Measurements from ENCODE around the gene CHD6. TPM values are rescaled to one million over a fixed set of nuclear protein-coding genes. Genes with fewer than 3 reads are reported as not detected.

CHD6 gene
- total and polyA plus RNA-seq, 2 of the 13 experiments (the other 11 are each of a cell fraction or from before 2014, with no cell fraction given) = 14.4 to 52.0 TPM

DNA sequence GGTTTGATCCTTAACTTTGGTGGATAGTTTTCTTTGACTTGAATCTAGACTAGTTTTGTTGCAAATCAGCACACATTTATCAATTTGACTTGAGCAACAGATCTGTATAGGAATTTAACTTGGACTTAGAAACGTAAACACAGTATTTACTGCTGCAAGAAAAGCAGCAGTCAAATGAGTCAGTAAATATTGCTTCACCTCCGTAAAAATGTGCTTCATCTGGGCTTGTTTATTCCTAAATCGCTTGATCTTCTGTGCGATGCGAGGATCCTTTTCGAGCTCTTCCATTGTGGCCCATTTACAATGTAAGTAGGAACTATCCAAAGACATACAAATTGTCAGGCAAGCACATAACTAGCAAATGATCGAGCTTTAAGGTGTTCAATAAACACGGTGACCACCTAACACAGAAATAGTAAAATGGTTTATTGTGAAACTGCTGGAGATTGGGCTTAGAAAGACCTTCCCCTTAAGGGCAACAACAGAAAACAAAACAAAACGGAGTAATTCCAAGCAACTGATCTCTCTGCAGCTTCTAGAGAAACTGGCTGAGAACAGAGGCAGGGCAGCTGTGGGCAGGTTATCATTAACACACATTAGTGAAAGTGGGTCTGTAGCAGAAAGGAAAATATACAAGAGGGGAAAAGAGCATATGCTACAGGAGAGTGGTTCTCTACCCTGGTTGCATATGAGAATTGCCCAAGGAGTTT, 120.8 kb downstream of the CHD6 start (continued):
- TF ChIP-seq, protein P1, sequence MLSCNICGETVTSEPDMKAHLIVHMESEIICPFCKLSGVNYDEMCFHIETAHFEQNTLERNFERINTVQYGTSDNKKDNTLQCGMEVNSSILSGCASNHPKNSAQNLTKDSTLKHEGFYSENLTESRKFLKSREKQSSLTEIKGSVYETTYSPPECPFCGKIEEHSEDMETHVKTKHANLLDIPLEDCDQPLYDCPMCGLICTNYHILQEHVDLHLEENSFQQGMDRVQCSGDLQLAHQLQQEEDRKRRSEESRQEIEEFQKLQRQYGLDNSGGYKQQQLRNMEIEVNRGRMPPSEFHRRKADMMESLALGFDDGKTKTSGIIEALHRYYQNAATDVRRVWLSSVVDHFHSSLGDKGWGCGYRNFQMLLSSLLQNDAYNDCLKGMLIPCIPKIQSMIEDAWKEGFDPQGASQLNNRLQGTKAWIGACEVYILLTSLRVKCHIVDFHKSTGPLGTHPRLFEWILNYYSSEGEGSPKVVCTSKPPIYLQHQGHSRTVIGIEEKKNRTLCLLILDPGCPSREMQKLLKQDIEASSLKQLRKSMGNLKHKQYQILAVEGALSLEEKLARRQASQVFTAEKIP (CRISPR knock-in tag; IDR thresholded peaks at IDR 0.05; ENCODE audit: borderline replicate concordance) = no peak
- TF ChIP-seq ZNF792 (CRISPR knock-in tag; IDR thresholded peaks at IDR 0.05) (peak; percentile 84; the same call in 1 of the 2 replicates), ZNF501 (CRISPR knock-in tag; IDR thresholded peaks at IDR 0.05) (no peak), NONO (IDR thresholded peaks at IDR 0.05) (no peak), NONO (CRISPR knock-in tag; conservative IDR thresholded peaks at IDR 0.05) (peak; percentile 51; the same call in 1 of the 2 replicates), TCF12 (IDR thresholded peaks at IDR 0.05) (no peak), TCF12 (CRISPR knock-in tag; IDR thresholded peaks at IDR 0.05) (no peak), NCOR1 (IDR thresholded peaks at IDR 0.05; ENCODE audit: borderline replicate concordance, low read length) (peak; percentile 73; the same call in 1 of the 2 replicates), KLF12 (CRISPR knock-in tag; IDR thresholded peaks at IDR 0.05; ENCODE audit: borderline replicate concordance) (no peak), POLR2AphosphoS5 (IDR thresholded peaks at IDR 0.05; ENCODE audit: low read depth, low read length) (no peak), ZNF335 (CRISPR knock-in tag; IDR thresholded peaks at IDR 0.05) (peak; percentile 84; the same call in 1 of the 2 replicates), HNRNPK (IDR thresholded peaks at IDR 0.05; ENCODE audit: low read depth, low read length, poor library complexity, severe bottlenecking) (no peak), ZNF644 (CRISPR knock-in tag; IDR thresholded peaks at IDR 0.05; ENCODE audit: low read depth) (peak; percentile 59; the same call in 1 of the 2 replicates), ZNF775 (CRISPR knock-in tag; IDR thresholded peaks at IDR 0.05; ENCODE audit: borderline replicate concordance) (no peak), KAT7 (CRISPR knock-in tag; IDR thresholded peaks at IDR 0.05; ENCODE audit: borderline replicate concordance) (no peak), KDM1A (CRISPR knock-in tag; IDR thresholded peaks at IDR 0.05) (no peak), SIN3A (IDR thresholded peaks at IDR 0.05; ENCODE audit: borderline replicate concordance, low read depth, low read length) (no peak), ATF7-NPFF (CRISPR knock-in tag; IDR thresholded peaks at IDR 0.05; ENCODE audit: low read depth) (no peak), ELF3 (CRISPR knock-in tag; IDR thresholded peaks at IDR 0.05) (peak; percentile 80)
- TF ChIP-seq, protein P2, sequence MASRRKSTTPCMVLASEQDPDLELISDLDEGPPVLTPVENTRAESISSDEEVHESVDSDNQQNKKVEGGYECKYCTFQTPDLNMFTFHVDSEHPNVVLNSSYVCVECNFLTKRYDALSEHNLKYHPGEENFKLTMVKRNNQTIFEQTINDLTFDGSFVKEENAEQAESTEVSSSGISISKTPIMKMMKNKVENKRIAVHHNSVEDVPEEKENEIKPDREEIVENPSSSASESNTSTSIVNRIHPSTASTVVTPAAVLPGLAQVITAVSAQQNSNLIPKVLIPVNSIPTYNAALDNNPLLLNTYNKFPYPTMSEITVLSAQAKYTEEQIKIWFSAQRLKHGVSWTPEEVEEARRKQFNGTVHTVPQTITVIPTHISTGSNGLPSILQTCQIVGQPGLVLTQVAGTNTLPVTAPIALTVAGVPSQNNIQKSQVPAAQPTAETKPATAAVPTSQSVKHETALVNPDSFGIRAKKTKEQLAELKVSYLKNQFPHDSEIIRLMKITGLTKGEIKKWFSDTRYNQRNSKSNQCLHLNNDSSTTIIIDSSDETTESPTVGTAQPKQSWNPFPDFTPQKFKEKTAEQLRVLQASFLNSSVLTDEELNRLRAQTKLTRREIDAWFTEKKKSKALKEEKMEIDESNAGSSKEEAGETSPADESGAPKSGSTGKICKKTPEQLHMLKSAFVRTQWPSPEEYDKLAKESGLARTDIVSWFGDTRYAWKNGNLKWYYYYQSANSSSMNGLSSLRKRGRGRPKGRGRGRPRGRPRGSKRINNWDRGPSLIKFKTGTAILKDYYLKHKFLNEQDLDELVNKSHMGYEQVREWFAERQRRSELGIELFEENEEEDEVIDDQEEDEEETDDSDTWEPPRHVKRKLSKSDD (CRISPR knock-in tag; IDR thresholded peaks at IDR 0.05; ENCODE audit: low read depth) = no peak
- TF ChIP-seq, protein P3, sequence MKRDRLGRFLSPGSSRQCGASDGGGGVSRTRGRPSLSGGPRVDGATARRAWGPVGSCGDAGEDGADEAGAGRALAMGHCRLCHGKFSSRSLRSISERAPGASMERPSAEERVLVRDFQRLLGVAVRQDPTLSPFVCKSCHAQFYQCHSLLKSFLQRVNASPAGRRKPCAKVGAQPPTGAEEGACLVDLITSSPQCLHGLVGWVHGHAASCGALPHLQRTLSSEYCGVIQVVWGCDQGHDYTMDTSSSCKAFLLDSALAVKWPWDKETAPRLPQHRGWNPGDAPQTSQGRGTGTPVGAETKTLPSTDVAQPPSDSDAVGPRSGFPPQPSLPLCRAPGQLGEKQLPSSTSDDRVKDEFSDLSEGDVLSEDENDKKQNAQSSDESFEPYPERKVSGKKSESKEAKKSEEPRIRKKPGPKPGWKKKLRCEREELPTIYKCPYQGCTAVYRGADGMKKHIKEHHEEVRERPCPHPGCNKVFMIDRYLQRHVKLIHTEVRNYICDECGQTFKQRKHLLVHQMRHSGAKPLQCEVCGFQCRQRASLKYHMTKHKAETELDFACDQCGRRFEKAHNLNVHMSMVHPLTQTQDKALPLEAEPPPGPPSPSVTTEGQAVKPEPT (CRISPR knock-in tag; IDR thresholded peaks at IDR 0.05; ENCODE audit: low read depth) = no peak
- TF ChIP-seq, protein P4, sequence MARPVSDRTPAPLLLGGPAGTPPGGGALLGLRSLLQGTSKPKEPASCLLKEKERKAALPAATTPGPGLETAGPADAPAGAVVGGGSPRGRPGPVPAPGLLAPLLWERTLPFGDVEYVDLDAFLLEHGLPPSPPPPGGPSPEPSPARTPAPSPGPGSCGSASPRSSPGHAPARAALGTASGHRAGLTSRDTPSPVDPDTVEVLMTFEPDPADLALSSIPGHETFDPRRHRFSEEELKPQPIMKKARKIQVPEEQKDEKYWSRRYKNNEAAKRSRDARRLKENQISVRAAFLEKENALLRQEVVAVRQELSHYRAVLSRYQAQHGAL (CRISPR knock-in tag; IDR thresholded peaks at IDR 0.05; ENCODE audit: not compliant biosample characterization) = no peak

All from HepG2 (cell line).